Skin of body (tissue), 2 donors: Measurements from ENCODE around the gene ADARB2. TPM values are rescaled to one million over a fixed set of nuclear protein-coding genes. Genes with fewer than 3 reads are reported as not detected.

Experiments used
- DNase-seq: peaks from one replicate; lab custom pipeline; 2025; lab: John Stamatoyannopoulos, UW
- total RNA-seq: library from RNA; depleted of rRNA; stranded (reverse); fragments of >200 nt; gene quantifications from one replicate; pipeline ENCODE4 v1.2.3, GENCODE V29; 2014

Gene ADARB2
- total RNA-seq, 1 donor from 2014 or later = 0.10 TPM

GRCh38 chr10:1376384-1376945, 360.9 kb downstream of the ADARB2 start:
- DNase-seq = no peak

- DNase-seq = no peak
Measured at GRCh38 chr10:1375346-1376170, 361.8 kb downstream of the ADARB2 start.

GRCh38 chr10:1374511-1375345, 362.6 kb downstream of the ADARB2 start:
- no peak for DNase-seq

GRCh38 chr10:1373287-1373686, 364.0 kb downstream of the ADARB2 start:
- no peak for DNase-seq

GRCh38 chr10:1372212-1372611, 365.1 kb downstream of the ADARB2 start:
- DNase-seq = no peak

- no peak for DNase-seq
Measured at GRCh38 chr10:1370298-1370697, 367.0 kb downstream of the ADARB2 start.

GRCh38 chr10:1369665-1370064, 367.7 kb downstream of the ADARB2 start:
- DNase-seq = no peak

- no peak for DNase-seq
Measured at GRCh38 chr10:1369197-1369596, 368.1 kb downstream of the ADARB2 start.

GRCh38 chr10:1368842-1369171, 368.5 kb downstream of the ADARB2 start:
- DNase-seq = no peak

- no peak for DNase-seq
Measured at GRCh38 chr10:1367938-1368841, 369.1 kb downstream of the ADARB2 start.

GRCh38 chr10:1366811-1367425, 370.4 kb downstream of the ADARB2 start:
- peak; percentile 13 for DNase-seq

- no peak for DNase-seq
Measured at GRCh38 chr10:1366322-1366691, 371.0 kb downstream of the ADARB2 start.

GRCh38 chr10:1365540-1366321, 371.6 kb downstream of the ADARB2 start:
- DNase-seq = no peak

- no peak for DNase-seq
Measured at GRCh38 chr10:1364151-1364910, 373.0 kb downstream of the ADARB2 start.

- no peak for DNase-seq
Measured at GRCh38 chr10:1363446-1364121, 373.7 kb downstream of the ADARB2 start.

- no peak for DNase-seq
Measured at GRCh38 chr10:1362589-1363445, 374.5 kb downstream of the ADARB2 start.

- DNase-seq = no peak
Measured at GRCh38 chr10:1361411-1362105, 375.8 kb downstream of the ADARB2 start.
